HEK293 (cell line): ENCODE results near the gene MTX1.

ENCODE experiments used
- GLI2 ChIP-seq: fragments of 450-650 bp; formaldehyde crosslinking; IDR thresholded peaks from 2 replicates; pipeline ENCODE4; 2017; ENCODE audit warnings: missing biosample characterization, missing genetic modification characterization, low read depth, borderline replicate concordance
- KLF7 ChIP-seq: fragments of 450-650 bp; formaldehyde crosslinking; IDR thresholded peaks from 2 replicates; pipeline ENCODE4 v1.5.1; 2016; ENCODE audit warnings: missing biosample characterization, missing genetic modification characterization, borderline replicate concordance
- MEIS1 ChIP-seq: sonication (generic); formaldehyde crosslinking; IDR thresholded peaks from 2 replicates; pipeline ENCODE4 v1.8.1; 2022; ENCODE audit warnings: missing genetic modification reagents, mild to moderate bottlenecking, borderline replicate concordance
- SCRT2 ChIP-seq: fragments of 450-650 bp; formaldehyde crosslinking; IDR thresholded peaks from 2 replicates; pipeline ENCODE4 v1.5.1; 2016; ENCODE audit warnings: missing biosample characterization, missing genetic modification characterization
- SP3 ChIP-seq: fragments of 450-650 bp; formaldehyde crosslinking; IDR thresholded peaks from 2 replicates; pipeline ENCODE4 v1.5.1; 2016; ENCODE audit warnings: missing biosample characterization, missing genetic modification characterization
- ZBTB21 ChIP-seq: fragments of 450-650 bp; formaldehyde crosslinking; IDR thresholded peaks from 2 replicates; pipeline ENCODE4 v1.5.1; 2017; ENCODE audit warnings: missing biosample characterization, missing genetic modification characterization
- ZNF114 ChIP-seq: fragments of 450-650 bp; formaldehyde crosslinking; IDR thresholded peaks from 2 replicates; pipeline ENCODE4 v1.5.0; 2017; ENCODE audit warnings: missing biosample characterization, missing genetic modification characterization
- ZNF169 ChIP-seq: fragments of 450-650 bp; formaldehyde crosslinking; IDR thresholded peaks from 2 replicates; pipeline ENCODE4 v1.5.1; 2016; ENCODE audit warnings: missing biosample characterization, missing genetic modification characterization
- ZNF391 ChIP-seq: fragments of 450-650 bp; formaldehyde crosslinking; IDR thresholded peaks from 2 replicates; pipeline ENCODE4 v1.5.1; 2016; ENCODE audit warnings: low read depth, missing biosample characterization, missing genetic modification characterization, borderline replicate concordance
- ZNF473 ChIP-seq: fragments of 450-650 bp; formaldehyde crosslinking; IDR thresholded peaks from 2 replicates; pipeline ENCODE4 v1.5.1; 2017; ENCODE audit warnings: missing biosample characterization, missing genetic modification characterization
- ZNF560 ChIP-seq: fragments of 450-650 bp; formaldehyde crosslinking; IDR thresholded peaks from 2 replicates; pipeline ENCODE4 v1.5.1; 2017; ENCODE audit warnings: missing biosample characterization, missing genetic modification characterization, borderline replicate concordance
- ZNF585B ChIP-seq: fragments of 450-650 bp; formaldehyde crosslinking; IDR thresholded peaks from 2 replicates; pipeline ENCODE4 v1.5.1; 2016; ENCODE audit warnings: missing biosample characterization, missing genetic modification characterization
- ZNF596 ChIP-seq: fragments of 450-650 bp; IDR thresholded peaks from 2 replicates; pipeline ENCODE4 v1.5.0; 2018; ENCODE audit warnings: missing biosample characterization, mild to moderate bottlenecking, missing genetic modification characterization, moderate library complexity
- ZNF600 ChIP-seq: fragments of 450-650 bp; formaldehyde crosslinking; IDR thresholded peaks from 2 replicates; pipeline ENCODE4 v1.5.1; 2016; ENCODE audit warnings: missing biosample characterization, missing genetic modification characterization
- ZNF654 ChIP-seq: fragments of 450-650 bp; formaldehyde crosslinking; IDR thresholded peaks from 2 replicates; pipeline ENCODE4 v1.5.1; 2016; ENCODE audit warnings: low read depth, missing biosample characterization, missing genetic modification characterization
- ZNF791 ChIP-seq: fragments of 450-650 bp; formaldehyde crosslinking; IDR thresholded peaks from 2 replicates; pipeline ENCODE4 v1.5.1; 2016; ENCODE audit warnings: missing biosample characterization, missing genetic modification characterization
- TF ChIP-seq, protein P1 (sequence below): fragments of 450-650 bp; formaldehyde crosslinking; IDR thresholded peaks from 2 replicates; pipeline ENCODE4 v1.5.0; 2017; ENCODE audit warnings: missing biosample characterization, missing genetic modification characterization, borderline replicate concordance
- TF ChIP-seq, protein P2 (sequence below): fragments of 450-650 bp; formaldehyde crosslinking; IDR thresholded peaks from 2 replicates; pipeline ENCODE4 v1.5.1; 2016; ENCODE audit warnings: missing biosample characterization, missing genetic modification characterization
- TF ChIP-seq, protein P3 (sequence below): fragments of 450-650 bp; formaldehyde crosslinking; IDR thresholded peaks from 2 replicates; pipeline ENCODE4 v1.5.1; 2016; ENCODE audit warnings: missing biosample characterization, missing genetic modification characterization
- TF ChIP-seq, protein P4 (sequence below): sonication (generic); formaldehyde crosslinking; IDR thresholded peaks from 2 replicates; pipeline ENCODE4 v1.8.1; 2022; ENCODE audit warnings: mild to moderate bottlenecking, moderate library complexity, missing genetic modification reagents
- TF ChIP-seq, protein P5 (sequence below): fragments of 450-650 bp; formaldehyde crosslinking; IDR thresholded peaks from 2 replicates; pipeline ENCODE4 v1.5.1; 2016; ENCODE audit warnings: missing biosample characterization, missing genetic modification characterization
- TF ChIP-seq, protein P6 (sequence below): fragments of 450-650 bp; formaldehyde crosslinking; IDR thresholded peaks from 2 replicates; pipeline ENCODE4 v1.5.1; 2016; ENCODE audit warnings: missing biosample characterization, missing genetic modification characterization
- TF ChIP-seq, protein P7 (sequence below): fragments of 450-650 bp; formaldehyde crosslinking; IDR thresholded peaks from 2 replicates; pipeline ENCODE4 v1.5.1; 2016; ENCODE audit warnings: missing biosample characterization, missing genetic modification characterization
- TF ChIP-seq, protein P8 (sequence below): fragments of 450-650 bp; formaldehyde crosslinking; IDR thresholded peaks from 2 replicates; pipeline ENCODE4 v1.5.1; 2016; ENCODE audit warnings: missing biosample characterization, missing genetic modification characterization, borderline replicate concordance

MTX1 gene

DNA sequence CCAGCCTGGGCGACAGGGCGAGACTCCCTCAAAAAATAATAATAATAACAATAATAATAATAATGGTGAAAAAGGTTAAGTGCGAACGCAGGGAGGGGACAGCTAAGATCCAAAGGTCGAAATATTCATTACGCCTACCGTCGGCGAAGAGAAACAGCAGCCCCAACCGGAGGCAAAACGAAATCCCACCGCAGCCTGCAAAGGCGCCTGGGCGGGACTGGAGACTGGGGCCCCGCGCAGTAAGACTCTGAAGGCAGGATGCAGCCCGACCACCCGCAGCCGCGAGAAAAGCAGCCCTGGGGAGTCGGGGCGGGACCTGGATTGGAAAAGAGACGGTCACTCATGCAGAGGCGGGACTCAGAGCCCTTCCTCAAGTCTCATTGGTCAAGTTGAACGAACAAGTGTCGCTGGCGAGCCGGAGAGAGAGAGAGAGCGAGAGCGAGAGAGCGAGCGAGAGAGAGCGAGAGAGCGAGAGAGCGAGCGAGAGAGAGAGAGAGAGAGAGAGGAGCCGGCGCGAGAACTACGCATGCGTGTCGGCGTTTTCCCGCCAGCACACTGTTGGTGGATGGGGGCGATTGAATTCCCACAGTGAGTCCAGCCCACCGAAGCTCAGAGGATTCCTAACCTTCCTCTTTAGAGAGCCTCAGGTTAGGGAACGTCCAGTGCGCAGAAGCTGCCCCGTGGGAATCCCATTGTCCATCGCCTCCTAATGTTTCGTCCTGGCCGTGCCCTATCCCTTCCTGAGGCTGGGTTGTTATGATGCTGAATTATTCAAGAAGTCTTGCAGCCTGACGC is 36.1 kb downstream of the MTX1 start (continued):
- TF ChIP-seq ZBTB21 (tag by site-specific recombination) (peak; percentile 98), ZNF596 (tag by site-specific recombination) (peak; percentile 100), GLI2 (tag by site-specific recombination) (no peak; the same call in 1 of the 2 replicates), ZNF391 (tag by site-specific recombination) (peak; percentile 100), SP3 (peak; percentile 99), ZNF114 (no peak), KLF7 (tag by site-specific recombination) (peak; percentile 99), SCRT2 (tag by site-specific recombination) (peak; percentile 100), MEIS1 (no peak), ZNF585B (peak; percentile 22; the same call in 1 of the 2 replicates), ZNF600 (peak; percentile 90), ZNF169 (tag by site-specific recombination) (peak; percentile 94), ZNF473 (tag by site-specific recombination) (no peak), ZNF654 (peak; percentile 41), ZNF791 (tag by site-specific recombination) (peak; percentile 85; the same call in 1 of the 2 replicates), ZNF560 (tag by site-specific recombination) (no peak)
- TF ChIP-seq, protein P1, sequence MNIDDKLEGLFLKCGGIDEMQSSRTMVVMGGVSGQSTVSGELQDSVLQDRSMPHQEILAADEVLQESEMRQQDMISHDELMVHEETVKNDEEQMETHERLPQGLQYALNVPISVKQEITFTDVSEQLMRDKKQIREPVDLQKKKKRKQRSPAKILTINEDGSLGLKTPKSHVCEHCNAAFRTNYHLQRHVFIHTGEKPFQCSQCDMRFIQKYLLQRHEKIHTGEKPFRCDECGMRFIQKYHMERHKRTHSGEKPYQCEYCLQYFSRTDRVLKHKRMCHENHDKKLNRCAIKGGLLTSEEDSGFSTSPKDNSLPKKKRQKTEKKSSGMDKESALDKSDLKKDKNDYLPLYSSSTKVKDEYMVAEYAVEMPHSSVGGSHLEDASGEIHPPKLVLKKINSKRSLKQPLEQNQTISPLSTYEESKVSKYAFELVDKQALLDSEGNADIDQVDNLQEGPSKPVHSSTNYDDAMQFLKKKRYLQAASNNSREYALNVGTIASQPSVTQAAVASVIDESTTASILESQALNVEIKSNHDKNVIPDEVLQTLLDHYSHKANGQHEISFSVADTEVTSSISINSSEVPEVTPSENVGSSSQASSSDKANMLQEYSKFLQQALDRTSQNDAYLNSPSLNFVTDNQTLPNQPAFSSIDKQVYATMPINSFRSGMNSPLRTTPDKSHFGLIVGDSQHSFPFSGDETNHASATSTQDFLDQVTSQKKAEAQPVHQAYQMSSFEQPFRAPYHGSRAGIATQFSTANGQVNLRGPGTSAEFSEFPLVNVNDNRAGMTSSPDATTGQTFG = peak; percentile 100
- TF ChIP-seq, protein P2, sequence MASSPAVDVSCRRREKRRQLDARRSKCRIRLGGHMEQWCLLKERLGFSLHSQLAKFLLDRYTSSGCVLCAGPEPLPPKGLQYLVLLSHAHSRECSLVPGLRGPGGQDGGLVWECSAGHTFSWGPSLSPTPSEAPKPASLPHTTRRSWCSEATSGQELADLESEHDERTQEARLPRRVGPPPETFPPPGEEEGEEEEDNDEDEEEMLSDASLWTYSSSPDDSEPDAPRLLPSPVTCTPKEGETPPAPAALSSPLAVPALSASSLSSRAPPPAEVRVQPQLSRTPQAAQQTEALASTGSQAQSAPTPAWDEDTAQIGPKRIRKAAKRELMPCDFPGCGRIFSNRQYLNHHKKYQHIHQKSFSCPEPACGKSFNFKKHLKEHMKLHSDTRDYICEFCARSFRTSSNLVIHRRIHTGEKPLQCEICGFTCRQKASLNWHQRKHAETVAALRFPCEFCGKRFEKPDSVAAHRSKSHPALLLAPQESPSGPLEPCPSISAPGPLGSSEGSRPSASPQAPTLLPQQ (tag by site-specific recombination) = peak; percentile 99
- TF ChIP-seq, protein P3, sequence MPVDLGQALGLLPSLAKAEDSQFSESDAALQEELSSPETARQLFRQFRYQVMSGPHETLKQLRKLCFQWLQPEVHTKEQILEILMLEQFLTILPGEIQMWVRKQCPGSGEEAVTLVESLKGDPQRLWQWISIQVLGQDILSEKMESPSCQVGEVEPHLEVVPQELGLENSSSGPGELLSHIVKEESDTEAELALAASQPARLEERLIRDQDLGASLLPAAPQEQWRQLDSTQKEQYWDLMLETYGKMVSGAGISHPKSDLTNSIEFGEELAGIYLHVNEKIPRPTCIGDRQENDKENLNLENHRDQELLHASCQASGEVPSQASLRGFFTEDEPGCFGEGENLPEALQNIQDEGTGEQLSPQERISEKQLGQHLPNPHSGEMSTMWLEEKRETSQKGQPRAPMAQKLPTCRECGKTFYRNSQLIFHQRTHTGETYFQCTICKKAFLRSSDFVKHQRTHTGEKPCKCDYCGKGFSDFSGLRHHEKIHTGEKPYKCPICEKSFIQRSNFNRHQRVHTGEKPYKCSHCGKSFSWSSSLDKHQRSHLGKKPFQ (tag by site-specific recombination) = peak; percentile 97
- TF ChIP-seq, protein P4, sequence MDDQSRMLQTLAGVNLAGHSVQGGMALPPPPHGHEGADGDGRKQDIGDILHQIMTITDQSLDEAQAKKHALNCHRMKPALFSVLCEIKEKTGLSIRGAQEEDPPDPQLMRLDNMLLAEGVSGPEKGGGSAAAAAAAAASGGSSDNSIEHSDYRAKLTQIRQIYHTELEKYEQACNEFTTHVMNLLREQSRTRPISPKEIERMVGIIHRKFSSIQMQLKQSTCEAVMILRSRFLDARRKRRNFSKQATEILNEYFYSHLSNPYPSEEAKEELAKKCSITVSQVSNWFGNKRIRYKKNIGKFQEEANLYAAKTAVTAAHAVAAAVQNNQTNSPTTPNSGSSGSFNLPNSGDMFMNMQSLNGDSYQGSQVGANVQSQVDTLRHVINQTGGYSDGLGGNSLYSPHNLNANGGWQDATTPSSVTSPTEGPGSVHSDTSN (CRISPR knock-in tag) = no peak
- TF ChIP-seq, protein P5, sequence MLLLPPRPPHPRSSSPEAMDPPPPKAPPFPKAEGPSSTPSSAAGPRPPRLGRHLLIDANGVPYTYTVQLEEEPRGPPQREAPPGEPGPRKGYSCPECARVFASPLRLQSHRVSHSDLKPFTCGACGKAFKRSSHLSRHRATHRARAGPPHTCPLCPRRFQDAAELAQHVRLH (tag by site-specific recombination) = peak; percentile 100
- TF ChIP-seq, protein P6, sequence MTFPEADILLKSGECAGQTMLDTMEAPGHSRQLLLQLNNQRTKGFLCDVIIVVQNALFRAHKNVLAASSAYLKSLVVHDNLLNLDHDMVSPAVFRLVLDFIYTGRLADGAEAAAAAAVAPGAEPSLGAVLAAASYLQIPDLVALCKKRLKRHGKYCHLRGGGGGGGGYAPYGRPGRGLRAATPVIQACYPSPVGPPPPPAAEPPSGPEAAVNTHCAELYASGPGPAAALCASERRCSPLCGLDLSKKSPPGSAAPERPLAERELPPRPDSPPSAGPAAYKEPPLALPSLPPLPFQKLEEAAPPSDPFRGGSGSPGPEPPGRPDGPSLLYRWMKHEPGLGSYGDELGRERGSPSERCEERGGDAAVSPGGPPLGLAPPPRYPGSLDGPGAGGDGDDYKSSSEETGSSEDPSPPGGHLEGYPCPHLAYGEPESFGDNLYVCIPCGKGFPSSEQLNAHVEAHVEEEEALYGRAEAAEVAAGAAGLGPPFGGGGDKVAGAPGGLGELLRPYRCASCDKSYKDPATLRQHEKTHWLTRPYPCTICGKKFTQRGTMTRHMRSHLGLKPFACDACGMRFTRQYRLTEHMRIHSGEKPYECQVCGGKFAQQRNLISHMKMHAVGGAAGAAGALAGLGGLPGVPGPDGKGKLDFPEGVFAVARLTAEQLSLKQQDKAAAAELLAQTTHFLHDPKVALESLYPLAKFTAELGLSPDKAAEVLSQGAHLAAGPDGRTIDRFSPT (tag by site-specific recombination) = peak; percentile 92
- TF ChIP-seq, protein P7, sequence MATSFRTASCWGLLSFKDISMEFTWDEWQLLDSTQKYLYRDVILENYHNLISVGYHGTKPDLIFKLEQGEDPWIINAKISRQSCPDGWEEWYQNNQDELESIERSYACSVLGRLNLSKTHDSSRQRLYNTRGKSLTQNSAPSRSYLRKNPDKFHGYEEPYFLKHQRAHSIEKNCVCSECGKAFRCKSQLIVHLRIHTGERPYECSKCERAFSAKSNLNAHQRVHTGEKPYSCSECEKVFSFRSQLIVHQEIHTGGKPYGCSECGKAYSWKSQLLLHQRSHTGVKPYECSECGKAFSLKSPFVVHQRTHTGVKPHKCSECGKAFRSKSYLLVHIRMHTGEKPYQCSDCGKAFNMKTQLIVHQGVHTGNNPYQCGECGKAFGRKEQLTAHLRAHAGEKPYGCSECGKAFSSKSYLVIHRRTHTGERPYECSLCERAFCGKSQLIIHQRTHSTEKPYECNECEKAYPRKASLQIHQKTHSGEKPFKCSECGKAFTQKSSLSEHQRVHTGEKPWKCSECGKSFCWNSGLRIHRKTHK (tag by site-specific recombination) = no peak; the same call in 1 of the 2 replicates
- TF ChIP-seq, protein P8, sequence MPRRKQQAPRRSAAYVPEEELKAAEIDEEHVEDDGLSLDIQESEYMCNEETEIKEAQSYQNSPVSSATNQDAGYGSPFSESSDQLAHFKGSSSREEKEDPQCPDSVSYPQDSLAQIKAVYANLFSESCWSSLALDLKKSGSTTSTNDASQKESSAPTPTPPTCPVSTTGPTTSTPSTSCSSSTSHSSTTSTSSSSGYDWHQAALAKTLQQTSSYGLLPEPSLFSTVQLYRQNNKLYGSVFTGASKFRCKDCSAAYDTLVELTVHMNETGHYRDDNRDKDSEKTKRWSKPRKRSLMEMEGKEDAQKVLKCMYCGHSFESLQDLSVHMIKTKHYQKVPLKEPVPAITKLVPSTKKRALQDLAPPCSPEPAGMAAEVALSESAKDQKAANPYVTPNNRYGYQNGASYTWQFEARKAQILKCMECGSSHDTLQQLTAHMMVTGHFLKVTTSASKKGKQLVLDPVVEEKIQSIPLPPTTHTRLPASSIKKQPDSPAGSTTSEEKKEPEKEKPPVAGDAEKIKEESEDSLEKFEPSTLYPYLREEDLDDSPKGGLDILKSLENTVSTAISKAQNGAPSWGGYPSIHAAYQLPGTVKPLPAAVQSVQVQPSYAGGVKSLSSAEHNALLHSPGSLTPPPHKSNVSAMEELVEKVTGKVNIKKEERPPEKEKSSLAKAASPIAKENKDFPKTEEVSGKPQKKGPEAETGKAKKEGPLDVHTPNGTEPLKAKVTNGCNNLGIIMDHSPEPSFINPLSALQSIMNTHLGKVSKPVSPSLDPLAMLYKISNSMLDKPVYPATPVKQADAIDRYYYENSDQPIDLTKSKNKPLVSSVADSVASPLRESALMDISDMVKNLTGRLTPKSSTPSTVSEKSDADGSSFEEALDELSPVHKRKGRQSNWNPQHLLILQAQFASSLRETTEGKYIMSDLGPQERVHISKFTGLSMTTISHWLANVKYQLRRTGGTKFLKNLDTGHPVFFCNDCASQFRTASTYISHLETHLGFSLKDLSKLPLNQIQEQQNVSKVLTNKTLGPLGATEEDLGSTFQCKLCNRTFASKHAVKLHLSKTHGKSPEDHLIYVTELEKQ = peak; percentile 100
